ENCODE data around the gene KCNQ1.

KCNQ1 gene

GRCh38 chr11:2410616-2411015 is 34.2 kb upstream of the KCNQ1 start:
- DNase-seq (ENCODE audit: low read depth in 2 of 3, low spot score in 1 of 3), result no peak

GRCh38 chr11:2411446-2412305 is 33.1 kb upstream of the KCNQ1 start:
- DNase-seq (ENCODE audit: low read depth in 2 of 3, low spot score in 1 of 3), result no peak

GRCh38 chr11:2412323-2412722 is 32.5 kb upstream of the KCNQ1 start:
- no peak for DNase-seq (ENCODE audit: low read depth in 2 of 3, low spot score in 1 of 3)

GRCh38 chr11:2413742-2414579 is 30.8 kb upstream of the KCNQ1 start:
- no peak for DNase-seq (ENCODE audit: low read depth in 2 of 3, low spot score in 1 of 3)

- no peak for DNase-seq (ENCODE audit: low read depth in 2 of 3, low spot score in 1 of 3)
Observed at GRCh38 chr11:2414616-2415015, 30.2 kb upstream of the KCNQ1 start.

GRCh38 chr11:2415171-2415570 is 29.6 kb upstream of the KCNQ1 start:
- DNase-seq (ENCODE audit: low read depth in 2 of 3, low spot score in 1 of 3), result no peak

GRCh38 chr11:2415601-2416380 is 29.0 kb upstream of the KCNQ1 start:
- no peak for DNase-seq (ENCODE audit: low read depth in 2 of 3, low spot score in 1 of 3)

- no peak for DNase-seq (ENCODE audit: low read depth in 2 of 3, low spot score in 1 of 3)
Observed at GRCh38 chr11:2416765-2417164, 28.0 kb upstream of the KCNQ1 start.

- no peak for DNase-seq (ENCODE audit: low read depth in 2 of 3, low spot score in 1 of 3)
Observed at GRCh38 chr11:2417856-2418692, 26.7 kb upstream of the KCNQ1 start.

- DNase-seq (ENCODE audit: low read depth in 2 of 3, low spot score in 1 of 3), result no peak
Observed at GRCh38 chr11:2418693-2419360, 26.0 kb upstream of the KCNQ1 start.

GRCh38 chr11:2419638-2420501 is 24.9 kb upstream of the KCNQ1 start:
- DNase-seq (ENCODE audit: low read depth in 2 of 3, low spot score in 1 of 3), result peak; percentile 32 to 53 (median 50)

GRCh38 chr11:2420502-2421225 is 24.1 kb upstream of the KCNQ1 start:
- peak; percentile 44 to 67 (median 59) for DNase-seq (ENCODE audit: low read depth in 2 of 3, low spot score in 1 of 3)

- DNase-seq (ENCODE audit: low read depth in 2 of 3, low spot score in 1 of 3), result no peak
Observed at GRCh38 chr11:2421226-2421994, 23.4 kb upstream of the KCNQ1 start.

GRCh38 chr11:2421996-2422395 is 22.8 kb upstream of the KCNQ1 start:
- DNase-seq (ENCODE audit: low read depth in 2 of 3, low spot score in 1 of 3), result no peak

- DNase-seq (ENCODE audit: low read depth in 2 of 3, low spot score in 1 of 3), result no peak
Observed at GRCh38 chr11:2422461-2423156, 22.2 kb upstream of the KCNQ1 start.

GRCh38 chr11:2423157-2424025 is 21.4 kb upstream of the KCNQ1 start:
- DNase-seq (ENCODE audit: low read depth in 2 of 3, low spot score in 1 of 3), result no peak
